ENCODE results near the gene WDR38.

DNA sequence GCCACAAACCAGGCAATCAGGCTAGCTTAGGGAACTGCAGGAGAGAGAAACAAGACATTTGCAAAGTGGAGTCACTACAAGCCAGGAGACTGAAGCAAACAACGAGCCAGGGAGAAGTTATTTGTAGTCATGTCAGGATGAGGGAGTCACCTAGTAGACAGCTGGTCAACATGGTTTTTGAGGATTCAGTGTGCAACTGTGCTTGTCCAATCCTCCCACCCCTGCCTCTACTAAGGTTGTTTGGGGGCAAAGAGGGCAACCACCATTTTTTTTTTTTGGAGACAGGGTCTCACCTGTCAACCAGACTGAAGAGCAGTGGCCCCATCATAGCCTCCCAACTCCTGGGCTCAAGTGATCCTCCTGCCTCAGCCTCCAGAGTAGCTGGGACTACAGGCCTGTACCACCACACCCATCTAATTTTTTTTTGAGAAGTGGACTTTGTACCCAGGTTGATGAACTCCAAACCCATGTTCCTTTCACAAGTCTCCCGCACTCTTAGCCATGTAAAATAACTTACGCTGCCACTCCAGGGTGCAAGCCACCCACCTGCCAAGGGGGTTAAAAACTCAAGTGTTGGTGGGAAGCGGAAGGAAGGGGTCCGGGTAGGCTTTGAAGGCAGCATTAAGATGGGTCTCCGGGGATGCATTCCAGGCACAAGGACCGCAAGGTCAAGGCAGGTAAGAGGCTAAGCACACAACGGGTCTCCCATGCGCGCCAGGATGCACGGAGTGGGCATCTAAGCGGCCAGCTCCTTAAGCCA lies 7.5 kb downstream of the WDR38 start:
- TF ChIP-seq EZH2 (IDR thresholded peaks at IDR 0.05) (no peak), POLR2AphosphoS5 (IDR thresholded peaks at IDR 0.05; ENCODE audit: borderline replicate concordance, low read depth, low read length) (no peak)

Data from SK-N-MC (cell line).